Type B pancreatic cell (in vitro differentiated cells): ENCODE data around the gene SEC14L1. TPM values are rescaled to one million over a fixed set of nuclear protein-coding genes. Genes with fewer than 3 reads are reported as not detected.
"Not testable (repeated sequence)": the region's sequence is repeated elsewhere in the genome, so short reads cannot be mapped to it uniquely, and the experiment has no call there.

Experiments
- DNase-seq: peaks from one replicate; pipeline ENCODE4 v3.0.0; 2021; ENCODE audit warnings: mixed read lengths; ENCODE audit not compliant: unreplicated experiment; ENCODE audit errors: extremely low spot score
- H3K27ac Mint-ChIP-seq: 2 replicates; pipeline ENCODE4 v1.8.0; 2021; ENCODE audit warnings: mild to moderate bottlenecking, mixed read lengths
- H3K27me3 Mint-ChIP-seq: 2 replicates; pipeline ENCODE4 v1.8.0; 2021; ENCODE audit warnings: mixed read lengths
- H3K36me3 Mint-ChIP-seq: 2 replicates; pipeline ENCODE4 v1.8.0; 2021; ENCODE audit warnings: mixed read lengths
- H3K4me1 Mint-ChIP-seq: one replicate; pipeline ENCODE4 v1.8.0; 2021; ENCODE audit warnings: mixed read lengths; ENCODE audit not compliant: unreplicated experiment
- H3K4me3 Mint-ChIP-seq: 2 replicates; pipeline ENCODE4 v1.8.0; 2021; ENCODE audit warnings: mild to moderate bottlenecking, mixed read lengths
- H3K9me3 Mint-ChIP-seq: 2 replicates; pipeline ENCODE4 v1.8.0; 2021; ENCODE audit warnings: mixed read lengths
- total RNA-seq: library from RNA; stranded (reverse); gene quantifications from 2 replicates; pipeline ENCODE4 v1.2.1, GENCODE V29; 2021; ENCODE audit warnings: low replicate concordance
- TF ChIP-seq, protein P1 (sequence below): fragments of 200-600 bp; sonication (generic); conservative IDR thresholded peaks from 2 replicates; pipeline ENCODE4 v1.5.0; 2021; ENCODE audit warnings: antibody characterized with exemption, mild to moderate bottlenecking

Gene SEC14L1
- total RNA-seq, 1 donor from 2014 or later = 74.9 TPM

GRCh38 chr17:77148940-77149510 is 8.3 kb downstream of the SEC14L1 start:
- H3K27me3 Mint-ChIP-seq = no peaks in the 10 kb centered on the region
- peaks cover 64% of the 10 kb centered on the region for H3K4me1 Mint-ChIP-seq
- H3K4me3 Mint-ChIP-seq = peak overlapping the region; percentile 21
- H3K36me3 Mint-ChIP-seq = peaks cover 27% of the 10 kb centered on the region
- H3K27ac Mint-ChIP-seq = no peak overlapping the region
- TF ChIP-seq, protein P1, sequence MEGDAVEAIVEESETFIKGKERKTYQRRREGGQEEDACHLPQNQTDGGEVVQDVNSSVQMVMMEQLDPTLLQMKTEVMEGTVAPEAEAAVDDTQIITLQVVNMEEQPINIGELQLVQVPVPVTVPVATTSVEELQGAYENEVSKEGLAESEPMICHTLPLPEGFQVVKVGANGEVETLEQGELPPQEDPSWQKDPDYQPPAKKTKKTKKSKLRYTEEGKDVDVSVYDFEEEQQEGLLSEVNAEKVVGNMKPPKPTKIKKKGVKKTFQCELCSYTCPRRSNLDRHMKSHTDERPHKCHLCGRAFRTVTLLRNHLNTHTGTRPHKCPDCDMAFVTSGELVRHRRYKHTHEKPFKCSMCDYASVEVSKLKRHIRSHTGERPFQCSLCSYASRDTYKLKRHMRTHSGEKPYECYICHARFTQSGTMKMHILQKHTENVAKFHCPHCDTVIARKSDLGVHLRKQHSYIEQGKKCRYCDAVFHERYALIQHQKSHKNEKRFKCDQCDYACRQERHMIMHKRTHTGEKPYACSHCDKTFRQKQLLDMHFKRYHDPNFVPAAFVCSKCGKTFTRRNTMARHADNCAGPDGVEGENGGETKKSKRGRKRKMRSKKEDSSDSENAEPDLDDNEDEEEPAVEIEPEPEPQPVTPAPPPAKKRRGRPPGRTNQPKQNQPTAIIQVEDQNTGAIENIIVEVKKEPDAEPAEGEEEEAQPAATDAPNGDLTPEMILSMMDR = no peak
- DNase-seq = no peak
- no peaks in the 10 kb centered on the region for H3K9me3 Mint-ChIP-seq

- Mint-ChIP-seq H3K4me1 (peaks cover 62% of the 10 kb centered on the region), H3K27me3 (no peaks in the 10 kb centered on the region), H3K27ac (peak overlapping the region; percentile 10), H3K36me3 (peaks cover 26% of the 10 kb centered on the region), H3K4me3 (no peak overlapping the region), H3K9me3 (no peaks in the 10 kb centered on the region)
- TF ChIP-seq, protein P1 = no peak
- no peak for DNase-seq
Measured at GRCh38 chr17:77150196-77150595, 9.4 kb downstream of the SEC14L1 start.

DNA sequence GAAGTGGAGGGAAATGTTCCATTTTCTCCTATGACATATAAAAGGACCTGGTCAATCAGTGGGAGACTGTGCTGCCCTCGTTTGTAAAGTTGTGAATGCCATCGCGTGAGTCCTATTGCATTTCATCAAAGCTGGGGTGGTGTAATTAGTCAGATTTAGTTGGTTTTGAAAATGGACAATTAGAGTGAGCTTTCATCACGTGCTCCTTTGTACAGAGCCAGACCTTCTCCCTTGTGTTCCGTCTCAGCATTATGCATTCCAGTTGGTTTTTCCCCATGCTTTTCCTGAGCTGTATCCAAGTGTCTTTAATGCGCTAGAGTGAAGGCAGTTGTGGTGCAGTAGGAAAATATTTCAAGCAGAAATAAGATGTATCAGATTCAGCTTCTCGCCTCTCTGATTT is 10.4 kb downstream of the SEC14L1 start:
- H3K4me3 Mint-ChIP-seq = no peak overlapping the region
- no peak overlapping the region for H3K27ac Mint-ChIP-seq
- H3K27me3 Mint-ChIP-seq = no peaks in the 10 kb centered on the region
- H3K4me1 Mint-ChIP-seq = peaks cover 53% of the 10 kb centered on the region
- no peak for DNase-seq
- H3K36me3 Mint-ChIP-seq = peaks cover 21% of the 10 kb centered on the region
- H3K9me3 Mint-ChIP-seq = no peaks in the 10 kb centered on the region
- TF ChIP-seq, protein P1 = no peak

GRCh38 chr17:77152056-77152455 is 11.3 kb downstream of the SEC14L1 start:
- Mint-ChIP-seq H3K36me3 (peaks cover 21% of the 10 kb centered on the region), H3K4me1 (peaks cover 48% of the 10 kb centered on the region)
- not testable (repeated sequence) for H3K4me3 Mint-ChIP-seq, H3K27me3 Mint-ChIP-seq, H3K27ac Mint-ChIP-seq, DNase-seq, H3K9me3 Mint-ChIP-seq

DNA sequence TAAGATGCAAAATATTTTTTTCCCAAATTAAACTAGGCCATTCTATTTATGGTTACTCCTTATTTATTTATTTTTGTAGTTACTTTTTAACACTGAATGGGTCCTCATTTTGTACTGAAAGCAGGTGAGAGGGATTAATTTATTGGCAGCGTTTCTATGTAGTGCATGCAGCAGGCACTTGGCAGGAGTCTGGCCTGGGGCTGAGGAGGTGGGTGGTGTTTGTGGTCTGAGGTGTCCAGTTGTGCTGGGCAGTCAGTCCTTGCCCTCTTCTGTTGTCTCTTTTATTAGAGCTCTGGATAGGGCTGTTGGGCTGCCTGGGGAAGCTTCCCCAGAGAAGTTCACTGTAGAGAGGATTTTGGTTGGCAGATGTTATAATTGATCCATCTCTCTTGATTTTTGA is 12.7 kb downstream of the SEC14L1 start:
- TF ChIP-seq, protein P1 = no peak
- Mint-ChIP-seq H3K9me3 (no peaks in the 10 kb centered on the region), H3K27me3 (no peaks in the 10 kb centered on the region), H3K4me1 (peaks cover 34% of the 10 kb centered on the region), H3K27ac (no peak overlapping the region), H3K4me3 (no peak overlapping the region), H3K36me3 (peaks cover 16% of the 10 kb centered on the region)
- DNase-seq = no peak

DNA sequence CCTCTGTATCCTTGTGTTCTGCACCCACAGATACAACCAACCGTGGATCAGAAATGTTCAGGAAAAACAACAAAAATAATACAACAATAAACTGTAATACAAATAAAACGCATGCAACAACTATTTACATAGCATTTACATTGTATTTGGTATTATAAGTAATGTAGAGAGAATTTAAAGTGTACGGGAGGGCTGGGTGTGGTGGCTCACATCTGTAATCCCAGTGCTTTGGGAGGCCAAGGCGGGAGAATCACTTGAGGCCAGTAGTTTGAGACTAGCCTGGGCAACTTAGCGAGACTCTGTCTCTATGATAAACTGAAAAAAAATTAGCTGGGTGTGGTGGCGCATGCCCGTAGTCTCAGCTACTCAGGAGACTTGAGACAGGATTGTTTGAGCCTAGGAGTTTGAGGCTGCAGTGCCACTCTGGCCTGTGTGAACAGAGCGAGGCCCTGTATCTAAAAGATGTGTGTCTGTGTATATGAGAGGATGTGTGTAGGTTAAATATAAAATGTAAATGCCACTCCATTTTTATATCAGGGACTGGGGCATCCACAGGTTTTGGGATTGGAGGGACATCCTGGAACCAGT is 13.3 kb downstream of the SEC14L1 start:
- TF ChIP-seq, protein P1 = no peak
- no peaks in the 10 kb centered on the region for H3K9me3 Mint-ChIP-seq
- H3K4me1 Mint-ChIP-seq = peaks cover 27% of the 10 kb centered on the region
- peaks cover 16% of the 10 kb centered on the region for H3K36me3 Mint-ChIP-seq
- no peaks in the 10 kb centered on the region for H3K27me3 Mint-ChIP-seq
- H3K4me3 Mint-ChIP-seq = no peak overlapping the region
- DNase-seq = no peak
- H3K27ac Mint-ChIP-seq = no peak overlapping the region
